ENCODE results near the gene OTUB1.

OTUB1 gene

GRCh38 chr11:64028398-64029115 lies 42.3 kb downstream of the OTUB1 start:
- DNase-seq (ENCODE audit: low read depth): no peak
- H3K4me3 ChIP-seq (ENCODE audit: low read depth, low read length): no peak overlapping the region
- no peak for TF ChIP-seq CTCF (IDR thresholded peaks at IDR 0.05; ENCODE audit: control insufficient read depth, extremely low read depth, insufficient read depth)

GRCh38 chr11:64029773-64030172 lies 43.5 kb downstream of the OTUB1 start:
- no peak for TF ChIP-seq CTCF (IDR thresholded peaks at IDR 0.05; ENCODE audit: control insufficient read depth, extremely low read depth, insufficient read depth)
- H3K4me3 ChIP-seq (ENCODE audit: low read depth, low read length): no peak overlapping the region
- DNase-seq (ENCODE audit: low read depth): no peak

DNA sequence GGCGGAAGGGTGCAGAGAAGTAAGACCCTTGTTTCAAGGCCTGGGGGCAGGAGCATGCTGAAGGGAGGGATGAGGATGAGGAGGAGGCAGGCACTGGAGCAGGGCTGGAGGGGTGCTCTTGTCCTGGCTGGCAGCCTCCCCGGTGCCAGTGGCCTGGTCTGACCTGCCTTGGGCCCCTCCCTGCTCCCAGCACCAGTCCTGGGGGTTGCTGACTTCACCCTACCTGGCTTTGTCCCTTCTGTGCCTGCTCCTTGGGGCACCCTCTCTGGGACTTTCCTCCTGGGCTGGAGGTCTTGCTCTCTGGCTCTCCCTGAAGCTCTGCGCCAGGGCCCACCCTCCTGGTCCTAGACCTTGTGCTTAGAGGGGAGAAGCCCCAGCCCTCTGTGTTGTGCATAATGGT lies 44.8 kb downstream of the OTUB1 start:
- DNase-seq (ENCODE audit: low read depth): no peak
- H3K4me3 ChIP-seq (ENCODE audit: low read depth, low read length): no peak overlapping the region
- TF ChIP-seq CTCF (IDR thresholded peaks at IDR 0.05; ENCODE audit: control insufficient read depth, extremely low read depth, insufficient read depth): no peak

DNA sequence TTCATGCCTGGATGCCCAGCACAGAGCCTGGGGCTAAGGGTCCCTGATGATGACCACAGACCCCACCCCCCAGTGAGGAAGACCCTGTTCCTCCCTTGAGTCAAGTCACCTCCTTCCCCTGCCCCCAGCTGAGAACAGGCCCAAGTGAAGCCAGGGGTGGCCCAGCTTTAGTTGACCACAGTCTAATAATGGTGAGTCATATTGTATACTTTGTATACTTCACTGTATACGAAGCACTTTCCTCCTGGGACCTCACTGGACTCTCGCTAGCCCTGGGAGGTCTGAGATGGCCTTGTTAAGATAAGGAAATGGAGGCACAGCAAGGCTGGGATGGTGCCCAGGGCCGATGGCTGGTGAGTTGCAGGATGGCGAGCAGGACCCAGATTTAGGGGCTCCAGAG lies 45.8 kb downstream of the OTUB1 start:
- H3K4me3 ChIP-seq (ENCODE audit: low read depth, low read length): no peak overlapping the region
- DNase-seq (ENCODE audit: low read depth): no peak
- TF ChIP-seq CTCF (IDR thresholded peaks at IDR 0.05; ENCODE audit: control insufficient read depth, extremely low read depth, insufficient read depth): no peak

GRCh38 chr11:64034411-64034811 lies 48.2 kb downstream of the OTUB1 start:
- H3K4me3 ChIP-seq (ENCODE audit: low read depth, low read length): no peak overlapping the region
- TF ChIP-seq CTCF (IDR thresholded peaks at IDR 0.05; ENCODE audit: control insufficient read depth, extremely low read depth, insufficient read depth): no peak
- no peak for DNase-seq (ENCODE audit: low read depth)

GRCh38 chr11:64035081-64035524 lies 48.9 kb downstream of the OTUB1 start:
- no peak overlapping the region for H3K4me3 ChIP-seq (ENCODE audit: low read depth, low read length)
- DNase-seq (ENCODE audit: low read depth): no peak
- TF ChIP-seq CTCF (IDR thresholded peaks at IDR 0.05; ENCODE audit: control insufficient read depth, extremely low read depth, insufficient read depth): no peak

DNA sequence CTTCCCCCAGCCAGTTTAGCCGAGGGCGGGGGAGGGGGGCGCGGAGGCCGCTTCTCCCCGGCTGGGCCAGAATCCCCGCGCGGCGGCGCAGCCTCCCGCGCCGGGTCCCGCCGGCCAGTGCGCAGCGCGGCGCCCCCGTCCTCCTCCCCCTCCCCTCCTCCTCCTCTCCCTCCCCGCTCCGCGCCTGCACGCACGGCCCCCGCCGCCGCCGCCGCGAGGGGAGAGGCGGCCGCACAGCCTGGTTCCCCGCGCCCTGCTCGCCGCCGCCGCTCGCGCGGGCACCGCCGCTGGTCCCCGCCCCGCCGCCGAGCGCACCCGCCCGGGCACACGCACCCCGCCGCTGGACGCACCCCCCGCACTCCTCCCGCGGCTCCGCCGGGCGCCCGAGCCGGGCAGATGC lies 49.3 kb downstream of the OTUB1 start, which contains the start of gene FLRT1:
FLRT1 (plus strand) TSS at position 356 of the 400 bp plus-strand sequence. CDS start 80,337 bp downstream, outside the sequence.
- no peak within 1 kb of the TSS for H3K4me3 ChIP-seq (ENCODE audit: low read depth, low read length)
- no peak for TF ChIP-seq CTCF (IDR thresholded peaks at IDR 0.05; ENCODE audit: control insufficient read depth, extremely low read depth, insufficient read depth)
- DNase-seq (ENCODE audit: low read depth): no peak

Data from LNCaP clone FGC (cell line).